PFSK-1 (cell line): Measurements from ENCODE around the gene SNX13. TPM values are rescaled to one million over a fixed set of nuclear protein-coding genes. Genes with fewer than 3 reads are reported as not detected.

ENCODE experiments used
- FOXP2 ChIP-seq: optimal IDR thresholded peaks from 2 replicates; pipeline ENCODE3; 2011; ENCODE audit warnings: borderline replicate concordance, control low read depth, inconsistent platforms; ENCODE audit not compliant: insufficient read depth; ENCODE audit errors: extremely low read length, extremely low read depth
- POLR2AphosphoS5 ChIP-seq: IDR thresholded peaks from 2 replicates; pipeline ENCODE4 v1.6.1; 2012; ENCODE audit warnings: low read depth, mild to moderate bottlenecking, control low read depth, low read length, moderate library complexity
- SIN3A ChIP-seq: IDR thresholded peaks from 2 replicates; pipeline ENCODE4 v1.6.1; 2012; ENCODE audit warnings: mild to moderate bottlenecking, low read length, moderate library complexity, borderline replicate concordance; ENCODE audit not compliant: insufficient read depth
- TAF1 ChIP-seq: IDR thresholded peaks from 2 replicates; pipeline ENCODE4 v1.6.1; 2012; ENCODE audit warnings: low read length, control low read depth, borderline replicate concordance; ENCODE audit not compliant: insufficient read depth
- polyA plus RNA-seq: library from polyadenylated mRNA; unstranded; fragments of >200 nt; gene quantifications from one replicate; pipeline ENCODE4 v1.2.1, GENCODE V29; 2012; ENCODE audit warnings: low read depth, missing spikeins; ENCODE audit not compliant: insufficient read length
- TF ChIP-seq, protein P1 (sequence below), 2 experiments: IDR thresholded peaks; 2 replicates each; pipeline versions ENCODE4 v1.6.1 to v1.8.0; 2011 to 2012; ENCODE audit warnings: low read depth in 2 of 2, low read length in 2 of 2, control low read depth in 1 of 2, inconsistent platforms in 1 of 2, mild to moderate bottlenecking in 1 of 2, moderate library complexity in 1 of 2; ENCODE audit not compliant: insufficient read depth in 1 of 2

Gene SNX13
- 11.5 TPM for polyA plus RNA-seq

DNA sequence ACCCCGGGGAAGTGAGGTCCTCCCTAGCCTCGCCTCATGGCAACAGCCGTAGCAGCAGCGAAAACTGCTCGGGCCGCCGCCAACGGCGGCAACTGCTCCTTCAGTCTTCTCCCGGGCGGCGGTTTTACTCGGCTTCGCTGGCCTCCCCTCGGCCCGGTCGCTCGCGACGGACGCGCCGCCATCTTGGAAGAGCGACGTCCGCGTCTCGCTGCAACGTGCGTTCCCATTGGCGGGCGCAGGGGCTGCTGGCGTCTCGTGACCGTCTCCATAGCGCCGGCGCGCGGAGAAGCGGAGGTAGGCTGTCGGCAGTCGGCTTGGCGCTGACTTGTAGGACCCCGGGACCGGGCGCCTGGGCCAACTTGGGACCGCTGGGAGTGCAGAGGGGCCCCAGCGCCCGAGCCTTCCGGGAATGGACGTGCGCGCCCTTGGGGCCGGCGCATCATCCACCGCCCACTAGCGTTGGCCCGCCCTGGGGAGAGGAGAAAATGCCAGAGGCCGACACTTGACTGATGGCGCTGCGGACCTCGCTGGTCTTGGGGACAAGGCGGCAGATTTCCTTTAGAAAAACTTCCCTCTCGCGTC, at the start of gene SNX13:
Gene SNX13, minus strand, starts transcription at position 193 of the 582 bp plus-strand sequence. CDS start 199 bp downstream, outside the sequence.
- peak; percentile 86 for TF ChIP-seq FOXP2
- peak; percentile 90 for TF ChIP-seq POLR2AphosphoS5
- TF ChIP-seq, protein P1, sequence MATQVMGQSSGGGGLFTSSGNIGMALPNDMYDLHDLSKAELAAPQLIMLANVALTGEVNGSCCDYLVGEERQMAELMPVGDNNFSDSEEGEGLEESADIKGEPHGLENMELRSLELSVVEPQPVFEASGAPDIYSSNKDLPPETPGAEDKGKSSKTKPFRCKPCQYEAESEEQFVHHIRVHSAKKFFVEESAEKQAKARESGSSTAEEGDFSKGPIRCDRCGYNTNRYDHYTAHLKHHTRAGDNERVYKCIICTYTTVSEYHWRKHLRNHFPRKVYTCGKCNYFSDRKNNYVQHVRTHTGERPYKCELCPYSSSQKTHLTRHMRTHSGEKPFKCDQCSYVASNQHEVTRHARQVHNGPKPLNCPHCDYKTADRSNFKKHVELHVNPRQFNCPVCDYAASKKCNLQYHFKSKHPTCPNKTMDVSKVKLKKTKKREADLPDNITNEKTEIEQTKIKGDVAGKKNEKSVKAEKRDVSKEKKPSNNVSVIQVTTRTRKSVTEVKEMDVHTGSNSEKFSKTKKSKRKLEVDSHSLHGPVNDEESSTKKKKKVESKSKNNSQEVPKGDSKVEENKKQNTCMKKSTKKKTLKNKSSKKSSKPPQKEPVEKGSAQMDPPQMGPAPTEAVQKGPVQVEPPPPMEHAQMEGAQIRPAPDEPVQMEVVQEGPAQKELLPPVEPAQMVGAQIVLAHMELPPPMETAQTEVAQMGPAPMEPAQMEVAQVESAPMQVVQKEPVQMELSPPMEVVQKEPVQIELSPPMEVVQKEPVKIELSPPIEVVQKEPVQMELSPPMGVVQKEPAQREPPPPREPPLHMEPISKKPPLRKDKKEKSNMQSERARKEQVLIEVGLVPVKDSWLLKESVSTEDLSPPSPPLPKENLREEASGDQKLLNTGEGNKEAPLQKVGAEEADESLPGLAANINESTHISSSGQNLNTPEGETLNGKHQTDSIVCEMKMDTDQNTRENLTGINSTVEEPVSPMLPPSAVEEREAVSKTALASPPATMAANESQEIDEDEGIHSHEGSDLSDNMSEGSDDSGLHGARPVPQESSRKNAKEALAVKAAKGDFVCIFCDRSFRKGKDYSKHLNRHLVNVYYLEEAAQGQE (IDR thresholded peaks at IDR 0.05; ENCODE audit: insufficient read depth in 1 of 2, low read depth in 2 of 2, low read length in 2 of 2): 0 out of 4 replicates have a peak, but pooled peaks of 1 of the 2 experiments have one; percentile 53
- TF ChIP-seq SIN3A: 0 out of 2 replicates have a peak, but pooled peaks have one; percentile 45
- peak; percentile 96 for TF ChIP-seq TAF1

- TF ChIP-seq TAF1 (no peak), SIN3A (no peak), FOXP2 (no peak), POLR2AphosphoS5 (no peak)
- TF ChIP-seq, protein P1 (IDR thresholded peaks at IDR 0.05; ENCODE audit: insufficient read depth in 1 of 2, low read depth in 2 of 2, low read length in 2 of 2): no peak
These were observed 49.3 kb upstream of the SNX13 start for GRCh38 chr7:17989546-17989945.

GRCh38 chr7:17988858-17989257, 48.6 kb upstream of the SNX13 start:
- TF ChIP-seq, protein P1 (IDR thresholded peaks at IDR 0.05; ENCODE audit: insufficient read depth in 1 of 2, low read depth in 2 of 2, low read length in 2 of 2): no peak
- no peak for TF ChIP-seq SIN3A
- TF ChIP-seq FOXP2: no peak
- TF ChIP-seq TAF1: no peak
- TF ChIP-seq POLR2AphosphoS5: no peak

- TF ChIP-seq, protein P1 (IDR thresholded peaks at IDR 0.05; ENCODE audit: insufficient read depth in 1 of 2, low read depth in 2 of 2, low read length in 2 of 2): no peak
- TF ChIP-seq FOXP2 (no peak), SIN3A (no peak), TAF1 (no peak), POLR2AphosphoS5 (no peak)
These were observed 47.8 kb upstream of the SNX13 start for GRCh38 chr7:17988141-17988540.
